Right atrium auricular region (tissue), 2 donors: Measurements from ENCODE around the gene JMJD8. TPM values are rescaled to one million over a fixed set of nuclear protein-coding genes. Genes with fewer than 3 reads are reported as not detected.
A peak's percentile ranks its signal among the peaks of the same experiment; 100 is the strongest.

ENCODE experiments used
- DNase-seq: peaks from one replicate; pipeline ENCODE4 v3.0.0-alpha.2; 2019; ENCODE audit warnings: low spot score
- H3K27ac ChIP-seq, 2 donors: fragments of 200-600 bp; sonication (generic); 1 replicate in 1 of 2; 2 replicates in 1 of 2; pipeline ENCODE4 v1.5.1; 2016 to 2019
- H3K27me3 ChIP-seq, 2 donors: fragments of 200-600 bp; sonication (generic); one replicate each; pipeline versions ENCODE4 v1.5.1 to v1.6.0; 2017 to 2019
- H3K36me3 ChIP-seq: fragments of 200-600 bp; sonication (generic); one replicate; pipeline ENCODE4 v1.5.1; 2016
- H3K4me1 ChIP-seq, 2 donors: fragments of 200-600 bp; sonication (generic); one replicate each; pipeline versions ENCODE4 v1.5.1 to v1.6.0; 2017 to 2019
- H3K4me3 ChIP-seq, 2 donors: fragments of 200-600 bp; sonication (generic); 1 replicate in 1 of 2; 2 replicates in 1 of 2; pipeline ENCODE4 v1.5.1; 2017 to 2019; ENCODE audit warnings: mild to moderate bottlenecking in 1 of 2, moderate library complexity in 1 of 2
- H3K9me3 ChIP-seq, 2 donors: fragments of 200-600 bp; sonication (generic); one replicate each; pipeline ENCODE4 v1.5.1; 2019
- total RNA-seq, 2 donors: library from RNA; depleted of rRNA; stranded (reverse); fragments of >200 nt; gene quantifications; one replicate each; pipeline ENCODE4 v1.1.0, GENCODE V29; 2016
- TF ChIP-seq, protein P1 (sequence below), 2 donors: fragments of 200-600 bp; sonication (generic); IDR thresholded peaks; one replicate each; pipeline ENCODE4 v1.5.1; 2019; ENCODE audit warnings: antibody characterized with exemption in 2 of 2

The JMJD8 gene
- total RNA-seq, 2 donors from 2014 or later, result 76.4 to 82.1 TPM

DNA sequence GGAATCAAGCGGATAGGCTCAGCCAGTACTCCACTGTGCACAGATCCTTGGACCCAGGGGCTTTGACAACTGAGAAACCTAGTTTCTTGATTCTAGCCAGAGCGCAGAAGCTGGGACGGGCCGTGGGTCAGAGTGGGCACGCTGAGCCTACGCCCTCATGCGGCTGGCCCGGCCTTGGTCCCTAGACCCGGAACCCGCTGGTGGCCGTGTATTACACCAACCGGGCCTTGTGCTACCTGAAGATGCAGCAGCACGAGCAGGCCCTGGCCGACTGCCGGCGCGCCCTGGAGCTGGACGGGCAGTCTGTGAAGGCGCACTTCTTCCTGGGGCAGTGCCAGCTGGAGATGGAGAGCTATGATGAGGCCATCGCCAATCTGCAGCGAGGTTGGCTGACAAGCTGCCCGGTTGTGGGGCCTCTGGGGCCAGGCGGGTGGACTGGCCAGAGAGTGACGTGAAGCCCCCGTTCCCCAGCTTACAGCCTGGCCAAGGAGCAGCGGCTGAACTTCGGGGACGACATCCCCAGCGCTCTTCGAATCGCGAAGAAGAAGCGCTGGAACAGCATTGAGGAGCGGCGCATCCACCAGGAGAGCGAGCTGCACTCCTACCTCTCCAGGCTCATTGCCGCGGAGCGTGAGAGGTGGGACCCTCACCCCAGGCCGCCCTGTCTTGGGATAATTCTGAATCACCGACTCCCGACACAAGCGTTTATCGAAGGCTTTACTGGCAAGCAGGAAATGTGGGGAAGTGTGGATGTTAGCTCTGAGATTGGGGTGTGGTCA lies 3.0 kb downstream of the JMJD8 start:
- H3K4me3 ChIP-seq, result peak overlapping the region; percentile 82 to 88
- H3K36me3 ChIP-seq, result peaks cover 20% of the 10 kb centered on the region
- no peaks in the 10 kb centered on the region for H3K27me3 ChIP-seq
- H3K4me1 ChIP-seq, result peaks cover 0 to 62% of the 10 kb centered on the region in 2 donors
- no peaks in the 10 kb centered on the region for H3K9me3 ChIP-seq
- no peak for DNase-seq
- peak overlapping the region; percentile 95 to 99 for H3K27ac ChIP-seq
- TF ChIP-seq, protein P1, sequence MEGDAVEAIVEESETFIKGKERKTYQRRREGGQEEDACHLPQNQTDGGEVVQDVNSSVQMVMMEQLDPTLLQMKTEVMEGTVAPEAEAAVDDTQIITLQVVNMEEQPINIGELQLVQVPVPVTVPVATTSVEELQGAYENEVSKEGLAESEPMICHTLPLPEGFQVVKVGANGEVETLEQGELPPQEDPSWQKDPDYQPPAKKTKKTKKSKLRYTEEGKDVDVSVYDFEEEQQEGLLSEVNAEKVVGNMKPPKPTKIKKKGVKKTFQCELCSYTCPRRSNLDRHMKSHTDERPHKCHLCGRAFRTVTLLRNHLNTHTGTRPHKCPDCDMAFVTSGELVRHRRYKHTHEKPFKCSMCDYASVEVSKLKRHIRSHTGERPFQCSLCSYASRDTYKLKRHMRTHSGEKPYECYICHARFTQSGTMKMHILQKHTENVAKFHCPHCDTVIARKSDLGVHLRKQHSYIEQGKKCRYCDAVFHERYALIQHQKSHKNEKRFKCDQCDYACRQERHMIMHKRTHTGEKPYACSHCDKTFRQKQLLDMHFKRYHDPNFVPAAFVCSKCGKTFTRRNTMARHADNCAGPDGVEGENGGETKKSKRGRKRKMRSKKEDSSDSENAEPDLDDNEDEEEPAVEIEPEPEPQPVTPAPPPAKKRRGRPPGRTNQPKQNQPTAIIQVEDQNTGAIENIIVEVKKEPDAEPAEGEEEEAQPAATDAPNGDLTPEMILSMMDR (IDR thresholded peaks at IDR 0.05), result no peak

DNA sequence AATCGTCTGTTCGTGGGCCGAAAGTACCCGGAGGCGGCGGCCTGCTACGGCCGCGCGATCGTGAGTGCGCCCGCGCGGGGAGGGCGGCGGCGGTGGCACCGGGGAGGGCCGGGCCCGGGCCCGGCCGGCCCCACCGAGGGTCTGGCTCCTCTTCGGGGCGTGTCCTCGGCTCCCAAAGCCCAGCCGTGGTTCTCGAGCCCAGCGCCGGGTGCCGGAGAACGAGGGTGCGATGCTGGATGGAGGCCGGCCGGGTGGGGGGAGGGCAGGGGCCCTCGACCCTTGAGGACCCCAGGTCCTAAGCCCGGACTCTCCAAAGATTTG lies 3.5 kb downstream of the JMJD8 start:
- no peaks in the 10 kb centered on the region for H3K27me3 ChIP-seq
- TF ChIP-seq, protein P1 (IDR thresholded peaks at IDR 0.05), result no peak
- H3K4me1 ChIP-seq, result peaks cover 0 to 62% of the 10 kb centered on the region in 2 donors
- peak overlapping the region; percentile 82 to 88 for H3K4me3 ChIP-seq
- H3K36me3 ChIP-seq, result peaks cover 20% of the 10 kb centered on the region
- H3K27ac ChIP-seq, result peak overlapping the region; percentile 95 to 99
- H3K9me3 ChIP-seq, result no peaks in the 10 kb centered on the region
- DNase-seq, result no peak

DNA sequence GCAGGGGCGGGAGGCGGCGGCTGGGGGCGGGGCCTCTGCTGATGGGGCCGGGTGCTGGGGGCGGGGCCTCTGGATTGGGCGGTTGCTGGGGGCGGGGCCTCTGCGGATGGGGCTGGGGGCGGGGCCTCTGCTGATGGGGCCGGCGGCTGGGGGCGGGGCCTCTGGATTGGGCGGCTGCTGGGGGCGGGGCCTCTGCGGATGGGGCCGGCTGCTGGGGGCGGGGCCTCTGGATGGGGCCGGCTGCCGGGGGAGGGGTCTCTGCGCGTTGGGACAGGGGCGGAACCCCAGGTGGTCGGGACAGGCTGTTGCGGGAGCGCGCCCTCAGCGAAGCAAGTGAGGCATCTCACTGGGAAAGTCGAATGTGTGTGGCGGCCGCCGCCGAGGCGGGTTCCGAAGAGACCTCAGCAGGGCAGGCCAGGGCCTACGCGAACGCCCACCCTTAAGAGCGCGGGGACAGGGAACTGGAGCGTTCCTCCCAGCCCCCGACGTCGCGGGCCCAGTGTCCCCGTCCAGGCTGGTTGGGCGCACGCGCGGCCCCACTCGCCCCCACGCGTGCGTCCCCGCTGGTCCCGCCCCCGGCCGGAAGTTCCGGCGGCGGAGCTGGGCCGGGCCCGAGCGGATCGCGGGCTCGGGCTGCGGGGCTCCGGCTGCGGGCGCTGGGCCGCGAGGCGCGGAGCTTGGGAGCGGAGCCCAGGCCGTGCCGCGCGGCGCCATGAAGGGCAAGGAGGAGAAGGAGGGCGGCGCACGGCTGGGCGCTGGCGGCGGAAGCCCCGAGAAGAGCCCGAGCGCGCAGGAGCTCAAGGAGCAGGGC lies 4.1 kb downstream of the JMJD8 start, which contains the start of gene STUB1:
Gene STUB1 (plus strand): TSS at position 597 of the 811 bp plus-strand sequence. CDS start 116 bp downstream, at position 713.
- peaks cover 20% of the 10 kb centered on the region for H3K36me3 ChIP-seq
- H3K27ac ChIP-seq, result peak within 1 kb of the TSS; percentile 95 to 99
- peak; percentile 80 for DNase-seq
- no peaks in the 10 kb centered on the region for H3K9me3 ChIP-seq
- peak within 1 kb of the TSS; percentile 82 to 88 for H3K4me3 ChIP-seq
- H3K4me1 ChIP-seq, result peaks cover 0 to 61% of the 10 kb centered on the region in 2 donors
- no peaks in the 10 kb centered on the region for H3K27me3 ChIP-seq
- TF ChIP-seq, protein P1 (IDR thresholded peaks at IDR 0.05), result no peak

DNA sequence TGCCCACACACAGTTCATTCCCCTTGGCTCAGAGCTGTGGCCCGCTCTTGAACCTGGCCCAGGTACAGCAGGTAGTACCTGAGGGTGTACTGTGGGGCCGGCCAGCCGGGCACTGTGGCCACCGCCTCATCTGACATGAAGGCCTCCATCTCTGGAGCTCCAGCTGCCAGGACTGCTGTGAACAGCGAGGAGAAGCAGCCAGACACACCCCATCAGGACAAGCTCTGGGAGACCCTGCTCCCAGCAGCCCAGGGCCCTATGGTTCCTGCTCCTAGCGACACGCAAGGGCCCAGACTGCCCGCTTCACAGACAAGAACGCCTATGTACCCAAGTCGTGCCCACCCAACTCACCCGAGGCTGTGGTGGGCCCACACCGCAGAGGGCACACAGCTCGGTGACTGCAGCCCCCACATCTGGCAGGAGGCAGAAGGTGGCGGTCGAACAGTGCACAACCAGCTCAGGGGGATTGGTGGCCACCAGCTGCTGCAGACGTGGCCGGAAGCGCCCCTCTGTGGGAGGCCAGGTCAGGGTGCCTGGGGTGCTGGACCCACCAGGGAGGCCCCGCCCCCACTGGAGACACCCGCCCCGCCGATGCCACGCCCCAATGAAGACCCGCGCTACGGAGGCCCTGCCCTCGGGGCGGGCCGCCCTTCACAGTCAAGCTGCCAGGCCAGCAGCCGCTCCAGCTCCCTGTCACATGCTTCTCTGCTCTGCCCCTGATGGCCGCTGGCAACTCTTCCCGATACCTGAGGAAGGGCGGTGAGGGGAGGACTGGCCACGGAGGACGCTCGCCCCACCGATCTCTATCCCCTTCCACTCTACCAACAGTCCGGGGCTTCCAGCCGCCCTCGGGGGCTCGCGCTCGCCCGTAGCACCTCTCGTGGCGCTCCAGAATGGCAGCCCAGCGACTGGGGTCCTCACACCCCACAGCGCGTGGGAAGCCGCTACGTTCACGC lies 5.0 kb downstream of the JMJD8 start:
- Histone ChIP-seq H3K4me3 (peak overlapping the region; percentile 44 to 82), H3K4me1 (peaks cover 0 to 63% of the 10 kb centered on the region in 2 donors), H3K9me3 (no peaks in the 10 kb centered on the region), H3K27ac (peak overlapping the region; percentile 95 to 99), H3K27me3 (no peaks in the 10 kb centered on the region), H3K36me3 (peaks cover 20% of the 10 kb centered on the region)
- TF ChIP-seq, protein P1 (IDR thresholded peaks at IDR 0.05), result no peak
- DNase-seq, result peak; percentile 74

DNA sequence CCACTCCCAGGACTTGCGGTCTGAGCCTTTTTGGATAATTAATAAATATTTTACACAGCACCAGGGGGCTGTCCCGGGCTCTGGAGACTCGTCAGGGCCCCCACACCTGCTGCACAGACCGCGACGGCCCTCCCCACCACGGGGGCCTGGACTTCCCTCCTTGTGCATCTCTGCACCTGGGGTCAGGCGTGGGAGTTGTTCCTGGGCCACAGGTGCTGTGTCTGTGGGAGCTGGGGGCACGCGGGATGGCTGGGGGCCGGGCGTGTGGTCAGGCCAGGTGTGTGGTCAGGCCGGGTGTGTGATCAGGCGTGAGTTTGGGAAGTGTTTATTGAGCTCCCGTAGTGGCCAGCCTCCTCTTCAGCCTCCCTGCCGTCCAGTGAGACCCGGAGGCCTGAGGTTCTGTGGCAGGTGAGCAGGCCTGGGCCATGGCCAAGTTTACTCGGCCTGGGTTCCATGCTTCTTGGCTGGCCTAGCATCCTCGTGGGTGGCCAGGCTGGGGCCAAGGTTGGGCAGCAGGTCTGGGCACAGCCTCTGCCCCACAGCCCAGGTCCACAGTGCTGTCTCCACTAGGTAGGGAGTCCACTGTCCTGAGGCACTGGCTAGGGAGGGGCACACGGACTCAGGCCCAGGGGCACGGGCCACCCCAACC lies 5.8 kb downstream of the JMJD8 start:
- H3K36me3 ChIP-seq, result peaks cover 23% of the 10 kb centered on the region

More for the DNA sequence above, 5.8 kb downstream of the JMJD8 start:
- no peak for DNase-seq
- H3K4me3 ChIP-seq, result no peak overlapping the region
- H3K27ac ChIP-seq, result no peak overlapping the region
- H3K27me3 ChIP-seq, result no peaks in the 10 kb centered on the region
- TF ChIP-seq, protein P1 (IDR thresholded peaks at IDR 0.05), result no peak
- H3K9me3 ChIP-seq, result no peaks in the 10 kb centered on the region
- peaks cover 0 to 58% of the 10 kb centered on the region in 2 donors for H3K4me1 ChIP-seq
